Measurements from ENCODE around the gene WBP2.
A peak's percentile ranks its signal among the peaks of the same experiment; 100 is the strongest.

The WBP2 gene

GRCh38 chr17:75828741-75829140 lies 26.4 kb downstream of the WBP2 start:
- no peak for DNase-seq (ENCODE audit: low read depth in 2 of 2)

DNA sequence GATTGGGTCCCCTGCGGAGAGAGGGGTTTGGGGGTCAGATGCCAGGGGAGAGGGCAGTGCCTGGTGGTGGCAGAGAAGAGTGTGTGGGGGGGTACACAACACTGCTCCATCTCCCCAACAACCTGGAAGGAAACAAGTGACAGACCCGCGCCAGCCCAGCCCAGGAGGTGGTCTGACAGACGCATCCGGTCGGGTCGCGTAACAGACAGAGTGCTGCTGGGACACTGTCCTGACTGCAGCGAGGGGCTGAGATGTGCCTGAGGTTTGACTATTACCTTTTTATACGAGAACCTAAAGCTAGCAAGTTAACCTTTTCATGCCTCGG lies 27.1 kb downstream of the WBP2 start:
- DNase-seq (ENCODE audit: low read depth in 2 of 2) = no peak

DNA sequence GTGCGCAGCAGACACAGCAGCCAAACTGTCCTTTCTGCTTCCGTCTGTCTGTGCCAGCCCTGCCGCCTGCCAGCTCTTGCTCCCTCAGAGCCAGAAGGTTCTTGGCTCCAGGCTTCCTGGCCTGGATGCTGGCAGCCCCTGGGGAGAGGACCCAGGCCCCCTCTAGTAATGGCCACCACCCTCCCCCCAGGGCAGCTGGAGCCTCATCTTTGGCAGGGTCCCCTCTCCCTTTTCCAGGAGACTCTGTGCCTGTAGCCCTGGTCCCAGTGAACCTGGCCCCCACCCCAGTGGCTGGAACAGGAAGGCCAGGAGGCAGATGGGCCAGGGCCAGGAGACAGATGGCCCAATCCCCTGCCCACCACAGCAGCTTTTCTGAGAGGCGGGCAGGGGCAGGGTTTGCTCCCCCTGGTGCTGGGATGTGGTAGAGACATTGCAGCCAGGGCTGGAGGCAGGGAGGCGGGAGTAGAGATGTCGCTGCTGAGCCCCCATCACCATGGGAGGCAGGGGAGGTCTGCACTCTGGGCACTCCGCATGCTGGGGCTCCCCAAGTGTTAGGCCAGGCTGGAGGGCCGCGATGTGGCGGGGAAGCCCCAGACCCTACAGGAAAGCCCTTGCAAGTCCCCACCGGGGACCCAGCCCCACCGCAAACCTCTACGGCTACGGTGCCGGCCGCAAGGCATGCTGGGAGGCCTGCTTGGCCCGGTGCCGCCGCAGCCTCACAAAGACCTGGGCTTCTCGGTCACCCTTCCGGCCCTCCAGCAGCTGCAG lies 27.6 kb downstream of the WBP2 start:
- DNase-seq (ENCODE audit: low read depth in 2 of 2) = peak in 1 of 2 experiments; percentile 46

DNA sequence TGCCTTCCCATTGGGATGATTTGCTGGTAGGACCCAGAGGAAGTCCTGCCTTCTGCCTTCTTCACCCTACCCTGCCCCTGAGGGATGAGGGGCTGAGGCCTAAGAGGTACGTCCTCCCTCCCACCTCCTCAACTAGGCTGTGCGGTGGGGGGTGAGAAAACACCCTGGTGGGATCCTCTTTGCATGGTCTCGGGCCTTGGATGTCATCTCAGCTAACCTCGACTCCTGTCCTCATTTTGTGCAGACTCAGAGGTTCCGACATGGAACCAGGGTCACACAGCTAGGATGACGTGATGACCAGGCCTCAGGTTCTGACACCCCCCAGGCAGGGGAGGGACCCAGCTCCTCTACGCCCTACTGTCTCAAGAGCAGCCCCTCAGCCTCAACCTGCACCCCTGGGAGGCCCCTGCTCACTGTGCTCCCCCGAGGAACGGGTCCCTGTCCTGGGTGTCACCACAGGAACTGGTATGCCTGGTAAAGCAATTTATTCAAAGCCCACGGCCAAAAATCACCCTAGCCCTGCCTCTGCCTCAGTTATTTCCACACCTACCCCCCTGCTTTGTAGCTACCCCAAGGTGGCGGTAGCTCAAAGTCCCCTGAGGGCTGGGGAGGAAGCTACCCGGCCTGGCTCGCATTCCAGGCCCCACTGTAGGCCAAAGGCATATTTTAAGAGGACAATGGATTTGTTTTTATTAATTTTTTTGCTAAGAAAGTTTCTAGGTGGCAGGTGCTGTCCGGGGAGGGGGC lies 28.4 kb downstream of the WBP2 start:
- no peak for DNase-seq (ENCODE audit: low read depth in 2 of 2)

GRCh38 chr17:75825748-75826370 lies 29.3 kb downstream of the WBP2 start:
- no peak for DNase-seq (ENCODE audit: low read depth in 2 of 2)

GRCh38 chr17:75825149-75825552 lies 30.0 kb downstream of the WBP2 start:
- no peak for DNase-seq (ENCODE audit: low read depth in 2 of 2)

DNA sequence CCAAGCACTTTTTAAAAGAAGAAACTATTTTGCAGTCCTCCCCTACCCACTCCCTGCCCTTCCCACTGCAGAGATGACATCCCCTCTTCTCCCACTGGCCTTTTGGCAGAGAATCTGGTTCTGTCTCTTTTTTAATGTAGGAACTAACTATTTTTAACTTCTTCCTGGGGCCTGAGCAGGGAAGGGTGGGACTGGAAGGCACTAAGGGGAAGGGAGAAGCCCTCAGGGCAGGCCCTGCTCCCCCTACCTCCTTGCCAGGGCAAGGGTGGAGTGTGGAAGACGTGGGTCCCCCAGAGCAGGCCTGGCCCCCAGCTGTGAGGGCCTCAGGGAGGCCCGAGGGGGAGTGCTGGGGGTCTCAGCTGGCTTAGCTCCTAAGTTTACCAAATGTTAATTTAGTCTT lies 30.5 kb downstream of the WBP2 start:
- DNase-seq (ENCODE audit: low read depth in 2 of 2) = no peak

- DNase-seq (ENCODE audit: low read depth in 2 of 2) = no peak
These were observed 31.0 kb downstream of the WBP2 start for GRCh38 chr17:75824050-75824552.

GRCh38 chr17:75823257-75824041 lies 31.7 kb downstream of the WBP2 start:
- DNase-seq (ENCODE audit: low read depth in 2 of 2) = no peak

GRCh38 chr17:75822800-75823166 lies 32.4 kb downstream of the WBP2 start:
- no peak for DNase-seq (ENCODE audit: low read depth in 2 of 2)

DNA sequence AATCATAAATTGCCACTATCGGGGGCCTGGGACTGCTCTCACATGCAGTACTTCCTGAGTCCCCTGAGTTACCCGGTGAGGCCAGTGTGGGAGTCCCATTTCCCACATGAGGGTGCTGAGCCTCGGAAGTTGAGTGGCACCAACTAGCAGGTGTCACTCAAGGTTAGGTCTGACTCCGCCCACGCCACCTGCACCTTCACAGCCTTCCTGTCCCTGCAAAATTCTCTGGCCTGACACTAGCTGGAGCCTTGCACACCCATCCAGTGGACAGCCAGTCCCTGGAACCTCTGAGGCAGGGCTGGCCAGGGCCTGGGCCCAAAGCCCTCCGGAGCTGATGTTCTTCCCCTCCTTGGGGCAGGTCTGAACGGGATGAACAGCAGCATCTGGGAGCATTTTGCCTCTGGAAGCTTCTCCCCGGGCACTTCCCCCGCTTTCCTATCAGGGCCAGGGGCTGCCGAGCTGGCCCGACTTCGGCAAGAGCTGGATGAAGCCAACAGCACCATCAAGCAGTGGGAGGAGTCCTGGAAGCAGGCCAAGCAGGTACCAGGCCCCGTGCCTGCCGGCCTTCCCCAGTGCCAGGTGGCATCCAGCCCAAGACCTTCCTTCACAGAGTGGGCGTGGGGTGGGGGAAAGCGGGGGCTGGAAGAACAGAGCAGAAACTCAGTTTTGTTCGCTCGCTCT lies 32.9 kb downstream of the WBP2 start:
- DNase-seq (ENCODE audit: low read depth in 2 of 2) = no peak

DNA sequence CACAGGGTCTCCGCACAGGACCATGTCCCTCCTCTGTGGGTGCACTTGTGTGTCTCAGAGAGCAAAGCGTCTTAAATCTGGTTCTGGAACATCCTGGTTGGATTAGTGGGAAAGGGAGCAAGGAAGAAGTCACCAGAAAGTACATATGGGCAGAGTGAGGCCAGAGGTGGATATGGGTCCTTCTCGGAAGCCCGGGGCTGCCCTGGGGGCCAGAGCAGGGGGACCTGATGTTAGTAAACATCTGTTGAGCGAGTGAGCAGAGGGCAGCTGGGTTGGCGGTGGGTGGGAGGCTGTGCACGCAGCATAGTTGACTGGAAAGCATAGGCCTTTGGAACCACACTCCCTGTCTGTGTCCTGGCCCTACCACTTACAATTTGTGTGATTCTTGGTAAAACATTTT lies 33.6 kb downstream of the WBP2 start:
- no peak for DNase-seq (ENCODE audit: low read depth in 2 of 2)

DNA sequence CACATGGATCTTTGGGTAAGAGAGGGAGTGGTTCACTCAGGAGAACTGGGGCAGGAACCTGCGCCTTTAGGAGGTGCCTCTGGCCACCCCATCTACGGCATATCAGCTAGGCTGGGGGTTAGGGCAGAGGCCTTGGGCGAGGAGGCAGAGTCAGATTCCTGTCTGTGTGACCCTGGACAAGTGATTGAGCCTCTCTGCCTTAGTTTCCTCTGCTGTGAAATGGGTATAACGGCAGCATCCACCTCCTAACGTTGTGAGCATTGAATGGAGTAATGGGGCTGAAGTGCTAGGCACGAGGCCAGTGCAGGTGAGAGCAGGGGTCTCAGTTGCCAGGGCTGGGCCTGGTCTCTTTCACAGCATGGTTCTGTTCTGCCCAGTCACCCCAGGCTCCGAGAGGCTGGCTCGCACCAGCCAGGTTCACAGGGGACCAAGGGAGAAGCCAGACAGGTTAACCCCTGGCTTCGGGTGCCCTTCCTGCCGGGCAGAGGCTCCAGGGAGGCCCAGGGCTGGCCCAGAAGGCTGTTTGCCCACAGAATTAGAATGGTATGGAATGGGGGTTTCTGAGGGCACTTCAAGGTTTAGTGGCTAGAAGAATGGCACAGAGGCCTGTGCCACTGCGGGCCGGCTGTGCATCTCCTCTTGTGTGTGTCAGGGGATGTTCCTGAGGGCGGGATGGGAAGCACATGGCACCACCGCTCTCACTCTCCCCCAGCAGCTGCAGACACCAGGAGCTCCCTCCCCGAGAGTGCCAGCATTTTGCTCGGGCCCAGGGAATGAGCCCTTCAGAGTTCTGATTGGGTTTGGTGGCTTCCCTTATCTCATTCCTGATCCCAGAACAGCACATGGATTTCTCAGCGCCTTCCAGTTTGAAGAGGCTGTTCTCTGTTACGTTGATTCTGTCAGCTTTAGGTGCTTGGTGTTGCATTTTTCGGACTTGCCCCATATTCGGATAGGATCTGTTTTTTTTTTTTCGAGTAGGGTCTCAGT lies 34.7 kb downstream of the WBP2 start:
- DNase-seq (ENCODE audit: low read depth in 2 of 2) = no peak

- DNase-seq (ENCODE audit: low read depth in 2 of 2) = no peak
These were observed 35.5 kb downstream of the WBP2 start for GRCh38 chr17:75819678-75820077.

DNA sequence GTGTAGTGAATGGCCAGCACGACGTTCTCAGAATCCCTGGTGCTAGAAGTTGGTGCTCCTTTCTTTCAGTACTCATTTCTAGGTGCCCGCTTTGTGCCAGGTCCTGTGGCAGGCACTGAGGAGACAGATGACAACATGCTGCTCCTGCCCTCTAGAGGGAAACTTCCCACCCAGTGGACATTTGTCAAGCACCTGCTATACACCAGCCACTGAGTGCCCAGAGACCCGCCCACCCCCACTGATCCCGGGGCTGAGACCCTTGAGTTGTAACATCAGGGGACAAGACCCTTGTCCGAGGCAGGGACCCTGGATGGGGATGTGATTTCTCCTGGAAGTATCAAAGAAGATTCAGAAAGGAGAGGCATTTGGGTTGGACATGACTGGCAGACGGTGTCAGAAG lies 36.0 kb downstream of the WBP2 start:
- DNase-seq (ENCODE audit: low read depth in 2 of 2) = no peak

DNA sequence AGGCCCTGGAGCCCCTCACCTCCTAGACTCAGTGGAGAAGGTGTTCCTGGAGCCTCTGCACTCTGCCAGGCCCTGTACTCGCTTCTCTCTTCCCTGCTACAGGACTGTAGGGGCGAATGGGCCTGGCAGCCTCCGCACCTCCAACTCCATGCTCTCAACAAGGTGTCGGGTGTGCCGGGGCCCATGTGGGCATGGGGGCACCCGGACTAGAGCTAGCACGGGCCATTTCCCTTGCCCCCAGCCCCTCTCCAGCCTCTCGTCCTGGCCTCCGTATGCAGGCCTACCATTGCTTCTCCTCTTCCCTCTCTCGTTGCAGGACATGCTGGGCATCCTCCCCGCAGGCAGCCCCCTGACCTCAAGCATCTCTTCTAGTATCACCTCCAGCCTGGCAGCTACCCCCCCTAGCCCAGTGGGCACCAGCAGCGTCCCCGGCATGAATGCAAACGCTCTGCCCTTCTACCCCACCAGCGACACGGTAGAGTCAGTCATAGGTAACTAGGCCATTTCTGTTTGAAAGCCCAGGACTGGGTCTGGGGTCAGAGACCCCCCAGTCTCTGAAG lies 36.7 kb downstream of the WBP2 start:
- no peak for DNase-seq (ENCODE audit: low read depth in 2 of 2)

GRCh38 chr17:75817571-75817970 lies 37.6 kb downstream of the WBP2 start:
- no peak for DNase-seq (ENCODE audit: low read depth in 2 of 2)

DNA sequence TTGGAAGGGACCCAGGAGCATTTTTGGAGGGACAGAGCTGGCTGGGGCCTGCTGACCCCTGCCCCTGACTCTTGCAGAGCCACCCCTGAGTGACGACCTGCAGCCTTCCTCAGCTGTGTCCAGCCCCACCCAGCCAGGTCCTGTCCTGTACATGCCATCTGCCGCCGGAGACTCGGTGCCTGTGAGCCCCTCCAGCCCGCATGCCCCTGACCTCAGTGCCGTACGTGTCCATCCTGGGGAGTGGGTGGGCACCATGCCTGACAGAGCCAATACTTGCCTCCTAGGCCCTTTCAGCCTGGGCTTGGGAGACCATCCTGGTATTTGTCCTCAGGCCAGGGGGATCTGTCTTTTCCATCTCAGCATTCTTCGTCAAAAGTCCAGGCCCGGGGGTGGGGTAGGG lies 38.4 kb downstream of the WBP2 start:
- DNase-seq (ENCODE audit: low read depth in 2 of 2) = no peak

- no peak for DNase-seq (ENCODE audit: low read depth in 2 of 2)
These were observed 39.7 kb downstream of the WBP2 start for GRCh38 chr17:75815399-75815798.

GRCh38 chr17:75814900-75815373 lies 40.2 kb downstream of the WBP2 start:
- DNase-seq (ENCODE audit: low read depth in 2 of 2) = no peak

Measured in stimulated activated CD4-positive, alpha-beta T cell treated with anti-CD3 and anti-CD28 coated beads, Interleukin-12 subunit alpha, Interleukin-12 subunit beta, amount 100 ng/mL, for 24 hours (primary cell).